GM18951 (cell line): ENCODE results near the gene EFCC1.

ENCODE experiments used
- POLR2A ChIP-seq: IDR thresholded peaks from 4 replicates; pipeline ENCODE4 v1.6.1; 2011; ENCODE audit warnings: mild to moderate bottlenecking; ENCODE audit not compliant: insufficient read length, insufficient read depth; ENCODE audit errors: extremely low read depth
- in situ Hi-C: fragments of 300-500 bp; cut with MboI; formaldehyde crosslinking; loops from one replicate; pipeline ENCODE4 v1.12.0; 2022; ENCODE audit warnings: low sequenced_read_pairs, mixed read lengths, inconsistent platforms; ENCODE audit not compliant: unreplicated experiment

Gene EFCC1

DNA sequence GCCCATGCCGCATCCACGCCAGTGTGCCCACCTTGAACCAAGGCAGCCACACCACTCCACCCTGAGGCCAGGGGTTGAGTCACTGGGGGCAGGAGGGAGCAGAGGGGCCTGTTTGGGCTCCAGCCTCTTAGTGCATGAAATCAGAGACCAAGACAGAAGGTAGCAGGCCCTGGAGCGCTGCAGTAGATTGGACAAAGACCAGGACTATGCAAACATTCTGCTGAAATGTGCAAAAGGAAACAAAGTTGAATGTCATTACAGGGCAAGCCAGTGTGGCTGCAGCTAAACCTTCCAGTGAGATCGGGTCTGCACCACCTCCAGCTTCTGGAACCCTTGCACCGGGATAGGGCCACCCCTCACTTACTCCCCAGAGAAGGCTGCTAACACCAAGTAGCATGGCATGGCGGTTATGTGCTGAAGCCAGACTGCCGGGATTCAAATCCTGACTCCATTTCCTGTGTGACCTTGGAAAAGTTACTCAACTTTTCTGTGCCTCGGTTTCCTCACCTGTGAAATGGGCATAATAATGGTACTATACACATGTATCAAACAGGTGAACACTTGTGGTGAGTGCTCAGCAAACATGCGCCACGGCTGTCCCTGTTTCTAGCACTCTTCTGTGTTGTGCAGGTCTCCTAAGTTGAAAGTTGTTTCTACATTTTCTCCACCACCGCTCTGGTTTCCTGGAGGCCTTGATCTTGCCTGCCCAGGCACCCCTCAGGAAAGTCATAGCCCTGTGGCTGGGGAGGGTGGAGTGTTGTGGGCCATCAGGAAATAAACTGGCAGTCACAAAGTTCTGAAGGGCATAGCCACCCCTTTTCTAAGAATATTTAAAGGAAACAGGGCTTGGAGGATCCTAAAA, 34.5 kb downstream of the EFCC1 start:
- TF ChIP-seq POLR2A = no peak
- in situ Hi-C loops = no loop called here

DNA sequence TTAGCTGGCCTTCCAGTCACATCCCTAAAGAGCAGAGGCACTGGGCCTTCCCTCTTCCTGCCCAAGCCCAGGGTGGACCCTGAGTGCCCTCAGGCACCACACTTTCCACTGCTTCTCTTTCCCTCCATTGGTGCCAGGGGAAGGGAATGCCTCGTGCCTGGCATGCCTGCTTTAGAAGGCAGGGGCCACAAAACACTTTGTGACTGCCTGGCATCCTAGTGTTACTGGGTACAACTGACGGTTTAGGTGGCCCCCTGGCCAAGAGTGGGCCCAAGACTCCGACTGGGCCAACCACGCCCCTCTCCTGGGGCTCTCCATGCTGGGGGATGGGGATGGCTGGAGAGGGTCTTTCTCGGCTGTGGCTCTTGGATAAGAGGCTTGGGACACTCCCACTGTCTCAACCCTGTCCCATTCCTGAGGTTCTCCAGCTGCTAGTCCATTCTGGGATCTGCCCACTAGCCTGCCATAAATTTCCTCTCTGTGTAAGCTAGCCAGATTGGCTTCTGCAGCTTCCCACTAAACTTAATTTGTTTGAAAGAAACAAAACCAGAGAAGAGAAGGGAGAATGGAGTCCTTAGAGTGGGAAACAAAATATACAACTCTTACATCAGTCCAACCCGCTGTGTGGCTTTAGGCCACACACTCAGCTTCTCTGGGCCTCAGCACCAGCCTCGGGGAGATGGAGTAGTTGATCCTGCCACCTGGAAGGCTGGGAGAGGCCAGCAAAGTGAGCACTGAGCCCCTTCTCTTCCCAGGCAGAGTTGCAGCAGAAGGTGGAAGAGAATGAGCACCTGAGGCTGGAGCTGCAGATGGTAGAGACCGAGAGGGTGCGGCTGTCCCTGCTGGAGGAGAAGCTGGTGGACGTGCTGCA, 35.4 kb downstream of the EFCC1 start:
- in situ Hi-C loops = no loop called here

DNA sequence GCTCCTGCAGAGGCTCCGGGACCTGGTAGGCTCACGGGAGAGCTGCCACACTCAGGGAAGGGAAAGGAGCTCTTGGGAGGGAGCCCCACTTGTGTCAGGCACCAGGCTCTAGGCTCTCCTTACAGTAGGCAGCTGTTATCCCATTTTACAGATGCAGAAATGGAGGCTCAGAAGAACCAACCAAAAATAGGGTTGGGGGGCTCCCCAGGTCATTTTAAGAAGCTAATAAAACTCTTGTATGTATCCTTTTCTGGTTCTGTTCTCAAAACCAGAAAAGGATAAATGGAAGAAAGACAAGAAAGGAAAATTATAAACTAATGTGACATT, 36.0 kb downstream of the EFCC1 start:
- in situ Hi-C loops = no loop called here
- TF ChIP-seq POLR2A = no peak

More for the DNA sequence above, 35.4 kb downstream of the EFCC1 start:
- no peak for TF ChIP-seq POLR2A

DNA sequence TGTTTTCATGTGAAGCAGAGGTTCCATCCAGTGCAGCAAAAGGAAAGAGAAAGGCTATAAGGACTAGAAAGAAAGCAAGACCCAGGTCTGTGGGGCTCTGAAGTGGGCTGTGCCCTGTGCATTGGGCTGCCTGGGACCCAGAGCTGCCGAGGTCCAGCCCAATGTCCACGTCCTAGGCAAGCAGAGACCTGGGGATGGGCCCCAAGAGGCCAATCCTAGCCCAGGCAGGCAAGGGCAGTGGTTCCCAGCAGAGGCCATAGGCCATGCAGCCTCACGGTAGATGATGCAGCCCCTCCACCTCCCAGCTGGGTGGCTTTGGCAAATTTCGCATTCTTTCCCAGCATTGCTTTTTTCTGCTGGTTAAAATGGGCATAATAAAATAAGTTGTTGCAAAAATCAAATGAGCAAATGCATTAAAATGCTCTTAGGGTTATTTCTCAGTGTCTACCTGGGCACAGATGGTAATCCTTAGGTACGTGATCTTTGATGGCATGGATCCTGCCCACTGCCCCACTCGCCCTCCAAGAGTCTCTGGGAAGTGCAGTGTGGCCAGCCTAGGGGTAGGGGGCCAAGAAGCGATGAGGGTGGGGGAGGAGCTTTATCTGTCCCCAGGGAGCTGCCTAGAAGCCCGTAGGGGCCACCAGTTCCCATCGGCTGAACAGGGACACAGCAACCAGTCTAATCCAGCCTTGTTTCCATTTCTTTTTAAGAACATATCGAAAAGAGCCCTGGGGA, 37.2 kb downstream of the EFCC1 start:
- in situ Hi-C loops = no loop called here

DNA sequence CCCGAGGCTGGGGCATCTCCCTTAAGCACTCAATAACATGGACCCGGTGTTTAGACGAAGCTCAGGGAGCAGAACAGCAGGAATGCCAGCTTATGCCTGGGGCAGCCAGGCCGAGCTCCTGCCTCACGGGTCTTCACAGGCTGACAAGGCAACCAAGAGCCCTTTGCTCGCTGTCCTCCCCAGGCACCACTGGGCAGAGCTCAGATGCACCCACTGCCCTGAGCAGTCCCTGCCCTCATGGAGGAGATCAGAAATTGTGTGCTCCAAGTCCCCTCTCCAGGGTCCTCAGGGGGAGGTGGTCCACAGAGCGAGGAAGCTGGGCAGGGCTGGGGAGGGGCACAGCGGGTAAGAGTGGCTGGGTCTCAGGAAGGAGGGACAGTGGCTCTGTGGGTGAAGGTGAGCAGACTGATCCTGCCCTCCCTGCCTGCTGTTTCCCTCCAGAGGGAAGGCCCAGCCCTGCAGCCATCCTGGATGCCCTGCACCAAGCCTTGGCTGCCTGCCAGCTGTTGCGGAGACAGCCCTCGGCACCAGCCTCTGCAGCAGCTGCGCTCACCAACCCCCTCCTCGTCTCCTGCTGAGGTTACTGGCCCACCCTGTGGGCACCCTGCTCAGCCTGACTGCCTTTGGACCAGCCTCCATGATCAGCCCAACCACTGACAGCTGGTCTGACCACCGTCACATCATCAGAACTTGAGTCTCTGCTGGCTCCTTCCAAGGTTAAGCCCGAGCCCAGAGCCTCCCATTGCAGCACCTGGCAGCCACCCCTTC, 38.4 kb downstream of the EFCC1 start:
- in situ Hi-C loops = no loop called here
- TF ChIP-seq POLR2A = no peak

More for the DNA sequence above, 37.2 kb downstream of the EFCC1 start:
- no peak for TF ChIP-seq POLR2A

DNA sequence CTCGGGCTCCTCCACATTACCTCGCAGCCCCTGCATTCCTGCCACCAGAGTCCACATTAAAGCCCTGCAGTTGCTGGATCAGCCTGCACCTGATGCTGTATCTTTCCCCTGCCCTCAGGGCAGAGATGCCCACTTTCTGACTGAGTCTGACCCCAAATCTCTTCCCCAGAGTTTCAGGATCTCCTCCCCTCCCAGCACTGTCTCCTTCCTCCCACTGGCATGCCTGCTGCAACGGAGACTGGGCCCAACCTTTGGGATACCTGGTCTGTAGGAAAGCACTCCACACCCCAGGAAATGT, 38.9 kb downstream of the EFCC1 start:
- TF ChIP-seq POLR2A = no peak
- in situ Hi-C loops = no loop called here

DNA sequence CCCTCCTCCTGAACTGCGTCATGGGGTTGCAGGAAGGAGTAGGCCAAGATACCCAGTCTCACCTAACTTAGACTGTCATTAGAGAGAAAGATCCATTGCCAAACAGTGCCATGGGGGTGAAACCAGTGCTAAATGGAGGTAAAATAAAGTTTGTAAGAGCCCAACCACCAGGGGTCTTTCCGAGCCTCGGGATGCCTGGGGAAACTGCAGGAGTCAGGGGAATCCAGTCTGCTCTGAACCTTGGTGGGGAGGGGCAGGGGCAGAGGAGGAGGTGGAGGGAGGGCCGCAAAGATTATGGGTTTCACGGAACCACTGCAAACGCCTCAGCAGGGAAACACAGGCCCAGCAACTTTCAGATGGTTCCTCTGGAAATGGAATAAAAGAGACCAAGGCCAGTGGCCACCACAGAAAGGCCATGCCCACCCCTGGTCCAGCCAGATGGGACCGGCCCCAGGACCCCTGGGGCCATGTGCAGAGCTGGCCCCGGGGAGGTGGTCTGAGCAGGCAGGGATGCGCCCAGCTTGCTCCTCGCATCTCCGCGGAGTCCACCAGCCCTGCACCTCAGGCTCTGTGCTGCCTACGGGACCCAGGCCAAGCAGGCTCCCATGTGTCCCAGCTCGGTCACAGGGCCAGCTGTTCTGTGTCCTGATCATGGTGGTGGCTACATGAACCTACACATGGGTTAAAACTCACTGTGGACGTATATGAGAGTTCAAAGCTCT, 39.6 kb downstream of the EFCC1 start:
- in situ Hi-C loops = no loop called here
- TF ChIP-seq POLR2A = no peak

DNA sequence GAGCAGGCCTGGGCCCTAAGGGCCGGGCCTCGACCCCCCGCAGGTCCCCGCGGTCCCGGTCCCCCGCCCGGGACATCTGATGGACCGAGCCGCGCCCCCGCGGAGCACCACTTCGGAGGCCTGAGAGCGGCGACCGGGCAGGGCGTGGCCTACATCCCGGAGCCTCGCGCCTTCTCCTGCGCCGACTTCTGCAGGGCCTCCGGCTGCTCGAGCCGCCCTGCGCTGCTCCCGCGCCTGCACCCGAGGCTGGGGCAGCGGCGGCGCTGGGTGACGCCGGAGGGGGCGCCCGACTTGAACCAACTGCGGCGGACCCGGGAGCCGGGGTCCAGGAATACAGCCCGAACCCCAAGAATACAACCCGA, 44.6 kb downstream of the EFCC1 start:
- in situ Hi-C loops = no loop called here
- TF ChIP-seq POLR2A = no peak

DNA sequence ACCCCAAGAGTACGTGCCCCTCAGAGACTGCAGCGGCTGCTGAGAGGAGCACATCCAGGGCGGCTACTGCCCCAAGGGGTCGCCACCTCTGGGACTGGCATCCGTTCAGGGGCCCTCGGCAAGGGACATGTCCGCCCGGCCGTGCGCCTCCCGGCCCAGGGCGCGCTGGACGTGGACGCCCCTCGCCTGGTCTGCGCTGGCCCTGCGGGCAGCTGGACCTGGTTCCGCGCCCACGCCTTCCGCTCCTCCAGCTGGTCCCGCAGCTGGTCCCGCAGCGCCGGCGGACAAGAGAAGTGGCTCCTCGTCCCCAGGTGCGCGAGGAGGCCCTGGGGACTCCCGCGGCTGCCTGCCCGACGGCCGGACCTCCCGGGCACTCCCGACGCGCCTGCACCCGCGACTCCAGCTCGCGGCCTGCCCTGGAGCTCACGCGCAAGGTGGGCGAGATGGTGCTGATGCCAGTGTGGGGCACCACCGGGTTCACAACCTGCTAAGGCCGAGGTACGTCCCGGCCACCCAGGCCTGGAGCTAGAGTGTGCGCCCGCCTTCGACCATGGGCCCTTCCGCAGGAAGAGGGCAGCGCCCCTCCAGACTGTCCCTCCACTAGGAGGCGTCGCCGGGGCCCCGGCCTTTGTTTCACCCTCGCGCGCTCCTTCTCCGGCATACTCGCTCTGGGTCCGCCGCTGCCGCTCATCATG, 45.1 kb downstream of the EFCC1 start:
- in situ Hi-C loops = no loop called here
- TF ChIP-seq POLR2A = no peak

DNA sequence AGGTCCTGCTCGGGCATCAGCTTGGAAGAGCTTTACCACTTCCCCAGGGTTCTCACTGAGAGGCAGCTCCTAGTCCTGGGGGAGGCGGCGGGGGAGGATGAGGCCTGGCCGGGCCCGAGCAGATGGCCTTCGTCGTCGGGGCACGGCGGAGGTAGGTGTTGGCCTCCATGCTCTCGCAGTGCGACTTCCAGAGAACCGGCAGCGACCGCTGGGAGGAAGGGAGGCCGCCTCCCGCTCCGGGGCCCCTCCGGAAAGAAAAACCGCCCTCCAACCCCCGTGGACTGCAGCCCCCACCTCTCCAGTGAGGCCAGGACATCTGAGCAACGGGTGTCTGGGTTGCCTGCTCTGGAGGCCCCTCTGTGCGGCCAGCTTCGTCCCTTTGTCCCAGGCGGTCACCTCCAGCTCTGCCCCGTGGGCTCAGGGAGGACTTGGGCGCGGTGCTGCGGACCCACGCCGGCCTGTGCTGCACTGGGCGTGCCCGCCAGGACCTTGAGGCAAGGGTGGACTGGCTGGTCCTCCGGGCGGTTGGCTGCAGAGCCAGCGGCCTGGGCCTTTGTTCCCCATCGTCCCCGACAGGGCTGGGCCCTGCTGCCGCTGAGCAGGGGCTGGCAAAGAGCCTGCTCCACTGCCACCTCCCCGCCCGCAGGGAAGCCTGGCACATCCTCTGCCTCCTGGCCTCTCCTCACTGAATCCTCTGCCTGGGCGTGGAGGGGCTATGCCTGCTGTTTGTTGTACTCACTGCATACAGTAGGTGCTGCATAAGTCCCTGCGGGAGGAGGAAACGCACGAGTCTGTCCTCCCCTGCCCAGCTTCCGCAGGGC, 45.8 kb downstream of the EFCC1 start:
- in situ Hi-C loops = no loop called here

DNA sequence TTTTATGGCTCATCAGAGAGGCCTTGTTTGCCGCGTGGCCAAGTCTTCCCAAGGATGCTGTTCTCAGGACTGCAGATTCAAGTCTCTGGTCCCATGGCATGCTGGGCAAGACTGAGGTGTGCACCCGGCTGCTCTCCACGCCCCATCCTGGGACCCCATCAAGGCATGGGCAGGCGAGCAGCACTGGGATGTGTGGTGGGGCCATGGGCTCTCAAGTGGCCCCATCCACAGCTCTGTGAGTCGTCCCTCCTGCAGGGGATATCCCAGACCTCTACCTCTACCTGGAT, 46.4 kb downstream of the EFCC1 start:
- no peak for TF ChIP-seq POLR2A
- in situ Hi-C loops = no loop called here

More for the DNA sequence above, 45.8 kb downstream of the EFCC1 start:
- TF ChIP-seq POLR2A = no peak
